Left lung (tissue), 10 donors: ENCODE measurements around the gene JPH3. TPM values are rescaled to one million over a fixed set of nuclear protein-coding genes. Genes with fewer than 3 reads are reported as not detected.

Experiments used
- ATAC-seq: fragments of 200-7000 bp; cut with Tn5 transposase; one replicate; pipeline ENCODE4 v1.9.1; 2020; ENCODE audit warnings: moderate library complexity
- DNase-seq, 4 donors: peaks; one replicate each; pipeline ENCODE4 v3.0.0-alpha.2; 2013 to 2020
- H3K27ac ChIP-seq, 2 donors: fragments of 200-600 bp; sonication (generic) in 1 of 2; one replicate each; pipeline versions ENCODE4 v1.5.0 to v1.8.0; 2020 to 2021
- H3K27me3 ChIP-seq, 2 donors: fragments of 200-600 bp; sonication (generic) in 1 of 2; one replicate each; pipeline versions ENCODE4 v1.5.0 to v1.8.0; 2020 to 2021
- H3K36me3 ChIP-seq, 2 donors: fragments of 200-600 bp; sonication (generic) in 1 of 2; one replicate each; pipeline versions ENCODE4 v1.5.0 to v1.8.0; 2020 to 2021
- H3K4me1 ChIP-seq, 2 donors: fragments of 200-600 bp; one replicate each; pipeline ENCODE4 v1.8.0; 2021
- H3K4me3 ChIP-seq, 2 donors: fragments of 200-600 bp; sonication (generic) in 1 of 2; one replicate each; pipeline versions ENCODE4 v1.5.0 to v1.8.0; 2020 to 2021; ENCODE audit warnings: mild to moderate bottlenecking in 1 of 2
- H3K9me3 ChIP-seq, 2 donors: fragments of 200-600 bp; sonication (generic) in 1 of 2; one replicate each; pipeline versions ENCODE4 v1.5.0 to v1.8.0; 2020 to 2021
- CTCF ChIP-seq, 2 donors: fragments of 200-600 bp; sonication (generic) in 1 of 2; IDR thresholded peaks; one replicate each; pipeline versions ENCODE4 v1.5.0 to v1.8.0; 2021; ENCODE audit warnings: antibody characterized with exemption in 2 of 2
- intact Hi-C, 2 donors: fragments of 100-400 bp; cut with DNase I; formaldehyde crosslinking; loops; one replicate each; pipeline versions ENCODE4 v1.11.2 to v1.14.2; 2022
- polyA plus RNA-seq, 6 donors: library from polyadenylated mRNA; unstranded; fragments of 120-200 nt; gene quantifications; one replicate each; pipeline ENCODE4 v1.2.1, GENCODE V29; 2013; ENCODE audit not compliant: insufficient read length in 6 of 6
- total RNA-seq, 2 donors: library from RNA; stranded (reverse); fragmentation: NEBNext Ultra II Directional; extraction: Animal tissue kit (Norgen Biotek cat#: 25700); gene quantifications; one replicate each; pipeline ENCODE4 v1.2.1, GENCODE V29; 2021
- donor health status: DM: no; HTN: yes; CAD: no.
- donor health status: DM: no; HTN: no; CAD: no.

The JPH3 gene
- total and polyA plus RNA-seq, 8 donors: 0.06 to 2.5 (median 1.2) TPM; not detected in 1

- intact Hi-C loops: no loop called here
- H3K4me1 ChIP-seq: no peaks in the 10 kb centered on the region
- ATAC-seq: no peak
- no peaks in the 10 kb centered on the region for H3K36me3 ChIP-seq
- no peak overlapping the region for H3K27ac ChIP-seq
- H3K27me3 ChIP-seq: peaks cover 0 to 74% of the 10 kb centered on the region in 2 donors
- no peaks in the 10 kb centered on the region for H3K9me3 ChIP-seq
- DNase-seq: no peak
- no peak overlapping the region for H3K4me3 ChIP-seq
- TF ChIP-seq CTCF (IDR thresholded peaks at IDR 0.05): no peak
These were observed 85.0 kb downstream of the JPH3 start for GRCh38 chr16:87687126-87687910.

GRCh38 chr16:87687998-87688529 is 85.8 kb downstream of the JPH3 start:
- H3K4me1 ChIP-seq: no peaks in the 10 kb centered on the region
- TF ChIP-seq CTCF (IDR thresholded peaks at IDR 0.05): no peak
- ATAC-seq (no peak), DNase-seq (no peak)
- H3K36me3 ChIP-seq: no peaks in the 10 kb centered on the region
- H3K27ac ChIP-seq: no peak overlapping the region
- intact Hi-C loops: no loop called here
- no peaks in the 10 kb centered on the region for H3K9me3 ChIP-seq
- peaks cover 0 to 67% of the 10 kb centered on the region in 2 donors for H3K27me3 ChIP-seq
- no peak overlapping the region for H3K4me3 ChIP-seq

- no peak overlapping the region for H3K27ac ChIP-seq
- no peaks in the 10 kb centered on the region for H3K4me1 ChIP-seq
- H3K27me3 ChIP-seq: peaks cover 0 to 56% of the 10 kb centered on the region in 2 donors
- intact Hi-C loops: no loop called here
- no peak overlapping the region for H3K4me3 ChIP-seq
- H3K36me3 ChIP-seq: no peaks in the 10 kb centered on the region
- ATAC-seq (no peak), DNase-seq (no peak)
- no peaks in the 10 kb centered on the region for H3K9me3 ChIP-seq
- no peak for TF ChIP-seq CTCF (IDR thresholded peaks at IDR 0.05)
These were observed 86.8 kb downstream of the JPH3 start for GRCh38 chr16:87688876-87689815.

- ATAC-seq: no peak
- Histone ChIP-seq H3K27ac (no peak overlapping the region), H3K9me3 (no peaks in the 10 kb centered on the region), H3K4me1 (no peaks in the 10 kb centered on the region), H3K36me3 (peaks cover 0 to 4% of the 10 kb centered on the region in 2 donors), H3K27me3 (peaks cover 0 to 47% of the 10 kb centered on the region in 2 donors), H3K4me3 (no peak overlapping the region)
- no peak for TF ChIP-seq CTCF (IDR thresholded peaks at IDR 0.05)
- intact Hi-C loops: no loop called here
- no peak for DNase-seq
These were observed 87.7 kb downstream of the JPH3 start for GRCh38 chr16:87689956-87690465.
